HCT116 (cell line): ENCODE results near the gene CT45A5.
"Not testable (repeated sequence)": the region's sequence is repeated elsewhere in the genome, so short reads cannot be mapped to it uniquely, and the experiment has no call there.

Experiments
- ATF3 ChIP-seq: IDR thresholded peaks from 2 replicates; pipeline ENCODE4 v1.6.1; 2012
- CEBPB ChIP-seq: IDR thresholded peaks from 2 replicates; pipeline ENCODE4 v1.6.1; 2012; ENCODE audit warnings: low read depth
- CTCF ChIP-seq, 3 experiments: fragments of 200-600 bp in 1 of 3; sonication (generic) in 1 of 3; IDR thresholded peaks in 2 of 3; conservative IDR thresholded peaks in 1 of 3; 2 replicates each; pipeline ENCODE4 v1.5.1; 2012 to 2017; ENCODE audit warnings: low read depth in 2 of 3, low read length in 2 of 3, antibody characterized with exemption in 1 of 3, borderline replicate concordance in 1 of 3, control low read depth in 1 of 3, mild to moderate bottlenecking in 1 of 3, mixed read lengths in 1 of 3, mixed run types in 1 of 3, moderate library complexity in 1 of 3; ENCODE audit not compliant: insufficient read depth in 1 of 3
- ELF1 ChIP-seq: IDR thresholded peaks from 2 replicates; pipeline ENCODE4 v1.6.1; 2012; ENCODE audit warnings: low read depth, borderline replicate concordance
- EZH2 ChIP-seq: fragments of 200-600 bp; sonication (generic); IDR thresholded peaks from 2 replicates; pipeline ENCODE4 v1.6.1; 2017; ENCODE audit warnings: antibody characterized with exemption, mixed run types
- EZH2phosphoT487 ChIP-seq: fragments of 200-600 bp; IDR thresholded peaks from 2 replicates; pipeline ENCODE4 v1.6.1; 2018; ENCODE audit warnings: antibody characterized with exemption, borderline replicate concordance
- POLR2A ChIP-seq: IDR thresholded peaks from 2 replicates; pipeline ENCODE4 v1.7.0; 2011; ENCODE audit warnings: borderline replicate concordance; ENCODE audit not compliant: insufficient read depth, insufficient read length; ENCODE audit errors: extremely low read depth
- POLR2AphosphoS5 ChIP-seq: IDR thresholded peaks from 2 replicates; pipeline ENCODE4 v1.6.1; 2011; ENCODE audit warnings: mild to moderate bottlenecking, low read depth, low read length, moderate library complexity
- SIN3A ChIP-seq: IDR thresholded peaks from 2 replicates; pipeline ENCODE4 v1.6.1; 2012; ENCODE audit warnings: low read depth

DNA sequence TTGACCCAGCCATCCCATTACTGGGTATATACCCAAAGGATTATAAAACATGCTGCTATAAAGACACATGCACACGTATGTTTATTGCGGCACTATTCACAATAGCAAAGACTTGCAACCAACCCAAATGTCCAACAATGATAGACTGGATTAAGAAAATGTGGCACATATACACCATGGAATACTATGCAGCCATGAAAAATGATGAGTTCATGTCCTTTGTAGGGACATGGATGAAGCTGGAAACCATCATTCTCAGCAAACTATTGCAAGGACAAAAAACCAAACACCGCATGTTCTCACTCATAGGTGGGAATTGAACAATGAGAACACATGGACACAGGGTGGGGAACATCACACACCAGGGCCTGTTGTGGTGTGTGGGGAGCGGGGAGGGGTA, 40.6 kb downstream of the CT45A5 start:
- TF ChIP-seq CTCF (IDR thresholded peaks at IDR 0.05 in 2 of 3, conservative IDR thresholded peaks at IDR 0.05 in 1 of 3; ENCODE audit: borderline replicate concordance in 1 of 3, insufficient read depth in 1 of 3, low read depth in 2 of 3, low read length in 2 of 3); EZH2; POLR2A; POLR2AphosphoS5; EZH2phosphoT487; CEBPB; ATF3; SIN3A; ELF1: not testable (repeated sequence)
